GM21529 (cell line): ENCODE measurements around the gene LRTM2.

Experiments used
- ATAC-seq: cut with Tn5 transposase; IDR thresholded peaks from one replicate; pipeline ENCODE4 v1.9.1; 2021; ENCODE audit not compliant: unreplicated experiment

Gene LRTM2

DNA sequence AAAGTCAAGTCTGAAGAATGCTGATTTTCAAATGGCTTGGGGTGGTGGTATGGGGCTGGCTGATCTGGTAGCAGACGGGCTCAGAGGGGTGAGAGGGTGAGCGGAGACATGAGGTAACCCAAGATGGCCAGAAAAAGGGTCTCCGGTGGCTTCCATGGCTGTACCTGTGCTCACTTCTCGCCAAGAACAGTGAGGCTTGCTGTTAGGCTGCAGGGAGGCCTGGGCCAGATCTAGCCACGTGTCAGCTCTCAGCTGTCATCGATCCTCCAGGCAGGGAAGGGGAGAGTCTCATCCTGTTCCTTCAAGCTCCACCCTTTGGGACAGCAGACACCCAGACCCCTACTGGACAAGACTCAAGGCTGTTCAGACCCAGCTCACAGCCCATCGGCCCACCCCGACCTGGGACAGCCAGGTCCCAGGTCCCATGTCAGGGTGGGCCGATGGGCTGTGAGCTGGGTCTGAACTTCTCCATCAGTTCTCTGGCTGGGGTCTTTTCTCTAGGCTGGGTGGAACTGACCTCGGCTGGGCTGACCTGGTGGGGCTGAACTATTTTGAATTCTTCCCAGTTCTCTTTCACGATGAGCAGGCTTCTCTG lies 9.0 kb downstream of the LRTM2 start:
- no peak for ATAC-seq

DNA sequence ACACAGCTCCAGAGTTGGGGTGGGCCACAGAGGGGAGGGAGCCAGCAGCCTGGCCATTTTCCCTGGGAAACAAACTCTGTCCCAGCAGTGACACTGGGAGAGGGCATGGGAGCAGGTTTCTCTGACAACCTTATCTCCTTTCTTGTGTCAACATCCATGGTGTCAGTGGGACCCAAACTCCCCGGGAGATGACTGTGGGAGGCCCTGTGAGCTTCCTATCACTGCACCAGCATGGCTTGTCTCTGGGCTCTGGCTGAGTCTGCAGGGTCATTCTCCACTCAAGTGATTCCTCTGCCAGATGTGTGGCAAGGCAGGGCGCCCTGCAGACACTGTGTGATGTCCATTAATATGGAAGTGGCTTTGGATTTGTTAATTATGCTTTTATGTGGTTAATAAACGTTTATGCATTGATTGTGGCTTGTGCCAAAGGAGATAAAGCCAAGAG lies 10.1 kb downstream of the LRTM2 start:
- no peak for ATAC-seq

DNA sequence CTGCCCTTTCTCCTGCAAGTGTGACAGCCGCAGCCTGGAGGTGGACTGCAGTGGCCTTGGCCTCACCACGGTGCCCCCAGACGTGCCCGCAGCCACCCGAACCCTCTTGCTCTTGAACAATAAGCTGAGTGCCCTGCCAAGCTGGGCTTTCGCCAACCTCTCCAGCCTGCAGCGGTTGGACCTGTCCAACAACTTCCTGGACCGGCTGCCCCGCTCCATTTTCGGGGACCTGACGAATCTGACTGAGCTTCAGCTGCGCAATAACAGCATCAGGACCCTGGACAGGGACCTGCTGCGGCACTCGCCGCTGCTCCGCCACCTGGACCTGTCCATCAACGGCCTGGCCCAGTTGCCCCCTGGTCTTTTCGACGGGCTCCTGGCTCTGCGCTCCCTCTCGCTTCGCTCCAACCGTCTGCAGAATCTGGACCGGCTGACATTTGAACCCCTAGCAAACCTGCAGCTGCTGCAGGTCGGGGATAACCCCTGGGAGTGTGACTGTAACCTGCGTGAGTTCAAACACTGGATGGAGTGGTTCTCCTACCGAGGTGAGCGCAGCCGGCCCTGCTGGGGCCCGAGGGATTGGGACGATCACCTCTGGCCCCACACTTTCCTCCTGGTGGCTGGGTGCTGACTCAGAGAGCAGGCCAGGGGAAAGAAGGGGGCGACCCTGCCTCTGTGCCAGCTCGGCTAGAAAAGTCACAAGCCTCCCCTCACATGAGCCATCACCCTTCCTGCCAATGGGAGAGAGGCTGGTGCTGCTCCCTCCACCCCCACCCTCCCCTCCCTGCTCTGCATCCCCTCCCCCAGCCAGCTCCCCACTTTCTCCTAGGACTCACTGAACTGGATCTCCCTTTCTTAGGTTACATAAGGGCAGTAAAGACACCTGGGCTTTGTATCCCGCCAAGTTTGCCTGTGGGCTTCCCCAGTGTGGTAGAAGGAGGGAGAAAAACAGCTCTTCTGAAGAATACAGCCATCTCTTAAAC lies 10.9 kb downstream of the LRTM2 start:
- no peak for ATAC-seq

DNA sequence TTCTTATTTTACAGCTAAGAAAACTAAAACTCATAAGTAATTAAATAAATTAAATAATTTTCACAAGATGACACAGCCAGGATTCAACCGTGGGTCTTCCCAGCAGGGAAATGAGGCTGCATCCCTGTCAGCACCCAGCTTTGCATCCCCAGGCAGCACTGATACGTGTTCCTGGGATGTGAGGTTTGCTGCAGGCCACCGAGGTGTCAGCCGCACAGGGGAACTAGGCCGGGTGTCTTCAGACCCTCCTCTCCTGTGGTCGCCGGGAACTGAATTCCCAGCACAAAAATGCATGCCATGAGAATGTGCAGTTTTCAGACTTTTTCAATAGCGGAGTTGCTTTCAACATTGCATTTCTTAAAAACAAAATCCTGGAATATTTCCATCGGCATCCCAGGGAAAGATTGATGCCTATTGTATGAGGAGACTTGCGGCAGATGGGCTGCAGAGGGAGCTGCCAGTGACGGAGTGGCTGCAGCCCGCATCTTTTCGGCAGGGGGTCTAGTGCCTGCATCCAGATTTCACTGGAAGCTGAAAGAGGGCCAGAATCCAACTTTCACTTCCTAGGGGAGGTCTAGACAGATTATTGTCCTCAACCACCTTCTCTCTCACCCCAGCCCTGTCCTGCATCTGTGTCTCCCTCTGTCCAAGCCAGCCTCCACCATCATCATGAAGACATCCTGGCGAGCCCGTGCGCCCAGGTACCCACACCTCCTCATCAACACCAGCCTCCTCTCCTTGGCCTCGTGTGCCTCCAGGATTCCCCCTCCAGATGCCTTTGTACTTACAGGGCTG lies 12.6 kb downstream of the LRTM2 start:
- no peak for ATAC-seq

DNA sequence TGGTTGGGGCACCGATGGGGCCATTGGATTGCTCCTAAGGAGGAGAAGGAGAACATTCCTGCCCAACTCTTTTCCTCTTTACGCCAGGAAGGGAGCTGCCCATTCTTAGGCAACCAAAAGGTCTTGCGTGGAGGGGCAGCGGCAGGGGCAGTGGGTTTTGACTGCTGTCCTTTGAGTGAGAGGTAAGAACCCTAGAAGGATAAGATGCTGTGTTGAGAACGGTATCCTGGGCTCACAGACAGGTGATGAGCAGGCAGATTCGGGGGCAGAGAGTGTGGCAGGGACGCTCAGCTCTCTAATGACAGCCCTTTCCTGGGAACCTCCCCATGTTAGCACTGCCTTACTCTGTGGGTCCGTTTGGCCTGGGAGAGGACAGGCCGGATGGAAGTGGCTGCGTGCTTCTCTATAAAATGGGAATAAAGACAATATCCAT lies 13.2 kb downstream of the LRTM2 start:
- ATAC-seq = no peak

DNA sequence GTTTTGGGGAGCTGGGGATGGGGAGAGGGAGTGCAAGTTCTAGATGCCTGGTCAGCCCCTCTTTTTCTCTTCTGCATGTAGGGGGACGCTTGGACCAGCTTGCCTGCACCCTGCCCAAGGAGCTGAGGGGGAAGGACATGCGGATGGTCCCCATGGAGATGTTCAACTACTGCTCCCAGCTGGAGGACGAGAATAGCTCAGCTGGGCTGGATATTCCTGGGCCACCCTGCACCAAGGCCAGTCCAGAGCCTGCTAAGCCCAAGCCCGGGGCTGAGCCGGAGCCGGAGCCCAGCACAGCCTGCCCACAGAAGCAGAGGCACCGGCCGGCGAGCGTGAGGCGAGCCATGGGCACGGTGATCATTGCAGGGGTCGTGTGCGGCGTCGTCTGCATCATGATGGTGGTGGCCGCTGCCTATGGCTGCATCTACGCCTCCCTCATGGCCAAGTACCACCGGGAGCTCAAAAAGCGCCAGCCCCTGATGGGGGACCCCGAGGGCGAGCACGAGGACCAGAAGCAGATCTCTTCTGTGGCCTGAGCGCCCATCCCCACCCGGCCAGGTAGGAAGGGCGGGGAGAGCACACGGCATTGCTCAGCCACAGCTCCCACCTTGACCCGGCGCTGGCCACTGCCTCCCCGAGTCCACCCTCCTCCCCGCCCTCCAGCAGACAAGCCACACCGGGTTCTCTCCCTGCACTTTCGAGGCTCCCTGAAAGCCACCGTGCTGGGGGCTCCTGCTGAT lies 14.0 kb downstream of the LRTM2 start:
- ATAC-seq = no peak

DNA sequence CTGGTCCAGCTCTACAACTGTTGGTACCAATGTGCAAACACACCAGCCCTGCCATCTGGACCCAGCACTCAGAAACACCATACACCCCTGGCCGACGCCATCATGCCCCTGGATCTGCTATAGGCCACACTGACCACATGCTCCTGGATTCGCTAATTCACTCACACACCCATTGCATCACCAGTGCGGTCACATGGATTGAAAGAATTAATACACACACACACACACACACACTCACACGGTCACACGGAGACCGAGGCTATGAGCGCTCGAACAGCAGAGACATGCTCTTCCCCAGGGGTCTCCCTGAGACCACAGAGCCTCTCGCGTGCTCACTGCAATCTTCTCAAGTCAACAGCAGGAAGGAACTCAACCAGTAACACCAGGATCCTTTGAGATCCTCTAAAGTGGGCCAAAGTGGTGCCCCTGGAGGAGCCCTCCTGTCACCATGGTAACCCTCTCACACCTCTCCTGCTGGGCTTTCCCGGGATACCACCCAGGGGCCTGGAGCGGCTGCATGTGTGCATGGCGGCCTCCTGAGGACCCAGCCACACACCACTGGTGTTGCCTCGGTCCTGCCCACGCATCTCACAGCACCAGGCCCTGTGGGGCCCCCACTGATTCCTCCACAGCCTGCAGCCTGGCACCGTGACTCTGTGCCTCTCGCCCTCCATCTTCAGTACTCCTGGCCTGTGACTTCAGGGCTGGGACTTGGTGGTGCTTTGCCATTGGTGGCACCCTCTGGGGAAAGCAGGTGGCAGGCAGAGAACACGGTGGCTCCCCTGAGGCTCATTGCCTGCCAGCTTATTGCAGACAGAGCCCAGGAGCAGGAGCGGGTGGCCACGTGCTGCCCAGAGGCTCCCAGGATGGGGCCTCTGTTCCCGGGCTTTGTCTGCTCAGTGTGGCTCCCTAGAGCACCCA lies 15.1 kb downstream of the LRTM2 start:
- no peak for ATAC-seq

DNA sequence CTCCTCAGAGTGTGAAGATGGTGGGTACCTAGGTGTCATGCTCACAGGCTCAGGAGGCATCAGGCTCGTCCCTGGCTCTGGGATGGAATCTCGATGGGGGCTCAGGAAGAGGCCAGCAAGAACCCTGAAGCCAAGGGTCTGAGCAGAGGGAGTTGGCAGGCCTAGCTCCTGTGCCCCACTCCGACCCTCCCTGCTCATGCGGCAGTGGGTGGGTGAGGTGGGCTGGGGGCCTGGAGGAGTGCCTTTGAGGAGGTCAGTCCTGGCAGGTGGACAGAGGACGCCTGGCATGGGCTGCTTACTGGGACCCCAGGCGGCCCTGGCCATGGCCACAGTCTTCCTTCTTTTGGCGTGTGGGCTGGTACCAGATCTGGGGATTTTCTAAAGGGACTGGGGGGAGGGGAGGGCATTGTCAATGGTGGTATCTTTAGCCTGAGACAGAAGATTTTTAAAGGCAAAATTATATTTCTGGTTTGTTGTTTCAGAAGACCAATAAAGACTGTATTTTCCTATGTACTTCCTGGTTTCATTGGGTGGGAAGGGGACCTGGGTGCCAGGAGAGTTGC lies 16.0 kb downstream of the LRTM2 start:
- no peak for ATAC-seq

DNA sequence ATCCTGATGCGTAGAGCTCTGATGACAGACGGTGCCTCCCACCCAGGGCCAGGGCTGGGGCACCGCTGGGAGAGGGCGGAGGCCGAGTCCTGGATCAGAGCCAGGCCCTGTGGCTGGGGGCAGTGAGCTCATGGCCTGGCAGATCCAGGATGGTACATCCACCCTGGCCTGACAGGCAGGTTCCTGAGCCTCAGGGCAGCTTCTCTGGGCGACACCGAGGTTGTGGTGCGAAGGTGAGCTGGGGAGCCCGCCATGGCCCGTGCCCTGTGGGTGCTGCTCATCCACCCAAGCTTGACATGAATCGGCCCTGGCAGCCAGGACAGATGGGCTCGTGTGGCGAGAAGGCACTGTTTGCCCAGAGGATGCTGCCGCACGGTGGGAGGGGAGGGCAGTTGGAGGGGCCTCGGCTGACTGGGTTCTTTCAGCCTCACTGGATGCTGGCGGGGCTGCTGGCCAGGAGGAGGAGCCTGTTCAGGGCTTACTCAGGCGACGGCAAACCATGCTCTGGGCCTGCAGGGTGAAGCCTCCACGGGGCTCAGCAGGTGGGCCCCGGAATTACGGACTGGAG lies 16.6 kb downstream of the LRTM2 start:
- no peak for ATAC-seq

DNA sequence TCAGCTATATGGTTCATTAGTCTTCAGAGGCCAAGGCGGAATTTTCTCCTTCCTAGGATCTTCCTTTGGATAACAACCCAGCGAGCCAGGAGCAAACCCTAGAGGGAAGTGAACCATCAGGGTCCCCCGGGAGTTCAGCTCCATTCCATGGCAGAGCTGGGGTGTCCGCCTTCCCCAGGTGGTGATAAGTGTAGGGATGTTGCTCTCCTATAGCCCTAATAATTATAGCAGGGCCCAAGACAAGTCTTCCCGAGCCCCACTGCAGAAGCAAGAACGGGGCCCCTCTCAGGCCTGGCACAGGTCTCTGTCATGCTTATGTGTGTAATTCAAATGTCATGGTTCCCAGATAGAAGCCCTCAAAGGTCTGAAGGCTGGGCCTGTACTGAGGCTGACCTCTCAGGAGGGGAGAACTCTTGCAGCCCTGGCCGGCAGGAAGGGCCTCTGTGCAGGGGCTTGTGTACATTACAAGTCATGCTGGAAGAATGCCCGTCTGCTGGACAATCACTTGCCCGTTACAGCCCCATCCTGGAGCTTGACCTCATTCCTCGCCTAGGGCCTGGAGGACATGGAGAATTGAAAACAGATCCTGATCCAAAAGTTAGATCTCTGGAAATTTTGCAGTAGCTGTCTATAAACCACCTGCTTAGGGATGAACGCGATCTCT lies 17.3 kb downstream of the LRTM2 start:
- no peak for ATAC-seq

DNA sequence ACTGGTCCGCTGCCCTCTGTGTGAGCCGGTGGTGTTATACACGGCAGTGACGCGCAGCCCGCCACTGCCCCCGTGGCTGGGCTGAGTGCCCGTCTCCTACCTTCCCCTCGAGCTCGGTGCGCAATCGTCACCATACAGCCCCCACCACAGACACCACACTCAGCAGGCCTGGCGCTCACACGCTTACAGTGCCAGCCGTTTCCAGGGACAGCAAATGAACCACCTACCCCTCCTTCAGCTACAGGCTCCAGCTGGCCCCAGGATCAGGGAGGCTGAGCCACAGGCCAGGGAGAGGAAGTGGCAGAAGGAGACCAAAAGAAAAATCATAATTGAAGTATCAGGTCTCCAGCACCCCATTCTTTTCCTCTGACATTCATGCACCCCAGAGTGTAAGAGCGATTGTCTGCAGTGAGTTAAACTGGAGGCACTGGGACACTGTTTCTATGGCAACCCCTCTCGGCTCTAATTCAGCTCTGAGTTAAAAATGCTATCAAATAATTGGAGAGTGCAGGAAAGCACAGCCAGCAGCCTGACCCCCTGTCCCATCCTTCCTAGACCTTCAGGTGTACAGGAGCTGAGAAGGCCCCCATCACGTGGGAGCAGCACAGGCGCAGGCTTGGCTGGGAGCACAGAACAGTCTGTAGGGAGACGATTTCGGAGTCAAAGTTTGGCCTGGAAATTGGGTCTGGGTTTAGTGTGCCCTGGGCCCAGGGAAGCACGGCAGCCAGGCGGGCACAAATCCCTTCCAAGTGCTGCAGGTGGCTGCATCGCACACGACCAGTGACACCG lies 18.0 kb downstream of the LRTM2 start:
- ATAC-seq = no peak

DNA sequence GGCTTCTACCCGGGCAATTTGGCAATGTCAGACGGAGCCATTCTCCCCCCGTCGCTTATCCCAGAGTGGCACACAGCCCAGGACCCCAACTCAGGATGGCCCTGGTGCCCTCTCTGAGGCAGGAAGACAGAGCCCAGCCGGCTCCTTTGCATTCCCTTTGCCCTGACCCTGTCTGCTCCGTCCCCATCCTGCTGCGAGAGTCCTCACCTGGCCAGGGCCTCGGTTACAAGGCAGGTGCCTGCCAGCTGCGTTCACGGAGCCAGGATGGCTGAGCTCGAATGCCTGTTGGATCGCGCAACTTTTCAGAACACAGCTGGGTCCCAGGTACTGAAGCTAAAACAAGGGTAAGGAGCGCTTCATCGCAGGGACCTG lies 18.6 kb downstream of the LRTM2 start:
- no peak for ATAC-seq

DNA sequence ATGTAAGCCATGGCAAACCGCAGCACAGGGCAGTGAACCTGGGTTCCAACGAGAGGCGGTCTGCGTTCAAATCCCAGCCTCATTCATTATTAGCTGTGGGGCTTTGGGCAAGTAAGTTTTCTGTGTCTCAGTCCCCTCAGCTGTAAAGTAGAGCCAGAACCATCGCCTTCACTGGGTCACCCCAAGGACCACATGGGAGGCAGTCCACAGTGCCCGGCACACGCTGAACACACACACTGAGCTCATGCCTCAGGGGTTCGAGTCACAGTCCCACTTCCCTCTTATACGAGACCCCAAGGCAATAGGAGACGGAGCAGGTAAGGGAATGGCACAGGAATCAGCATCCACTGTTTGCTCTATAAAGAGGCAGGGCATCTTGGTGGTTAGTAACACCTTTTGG lies 19.1 kb downstream of the LRTM2 start:
- no peak for ATAC-seq

DNA sequence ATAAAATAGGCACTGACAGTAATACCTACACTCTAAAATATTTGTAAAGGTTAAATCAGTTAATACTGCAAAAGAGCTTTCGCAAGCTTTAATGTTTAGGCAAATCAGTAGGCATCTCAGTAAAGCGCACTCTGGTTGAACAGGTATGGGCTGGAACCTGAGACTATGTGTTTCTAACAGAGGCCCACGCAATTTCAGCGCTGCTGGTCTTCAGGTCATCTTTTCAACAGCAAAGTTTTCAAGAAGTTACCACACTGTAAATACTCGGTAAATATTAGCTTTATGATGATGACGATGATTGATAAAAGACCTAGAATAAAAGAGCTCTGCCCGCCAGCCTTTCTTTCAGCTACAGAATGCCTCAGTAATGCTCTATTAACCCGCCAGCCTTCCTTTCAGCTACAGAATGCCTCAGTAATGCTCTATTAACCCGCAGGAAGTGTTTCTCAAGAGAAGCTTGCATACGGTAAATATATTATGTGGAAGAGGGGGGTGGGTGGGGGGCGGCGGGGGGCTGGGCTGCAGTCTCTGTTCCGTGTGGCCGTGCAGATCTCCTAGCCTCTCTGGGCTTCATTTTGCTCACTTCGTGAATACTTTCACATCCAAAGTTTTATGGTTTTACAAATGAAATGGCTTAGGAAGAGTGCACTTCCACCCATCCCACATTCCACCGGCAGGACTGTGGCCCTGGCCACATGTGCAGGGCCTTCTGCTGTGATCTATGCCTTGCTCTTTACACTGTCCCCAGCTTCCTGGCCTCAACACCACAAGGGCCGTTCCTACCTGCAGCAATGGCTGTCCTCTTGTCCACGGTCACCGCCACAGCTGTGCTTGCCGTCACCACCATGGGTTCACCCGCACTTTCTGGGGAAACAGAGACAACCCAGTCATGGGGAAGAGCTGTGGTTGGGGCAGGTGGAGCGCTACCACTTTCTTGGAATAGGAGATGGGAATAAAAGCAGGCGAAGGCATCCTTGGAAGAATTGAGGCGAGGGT lies 19.9 kb downstream of the LRTM2 start:
- ATAC-seq = no peak

DNA sequence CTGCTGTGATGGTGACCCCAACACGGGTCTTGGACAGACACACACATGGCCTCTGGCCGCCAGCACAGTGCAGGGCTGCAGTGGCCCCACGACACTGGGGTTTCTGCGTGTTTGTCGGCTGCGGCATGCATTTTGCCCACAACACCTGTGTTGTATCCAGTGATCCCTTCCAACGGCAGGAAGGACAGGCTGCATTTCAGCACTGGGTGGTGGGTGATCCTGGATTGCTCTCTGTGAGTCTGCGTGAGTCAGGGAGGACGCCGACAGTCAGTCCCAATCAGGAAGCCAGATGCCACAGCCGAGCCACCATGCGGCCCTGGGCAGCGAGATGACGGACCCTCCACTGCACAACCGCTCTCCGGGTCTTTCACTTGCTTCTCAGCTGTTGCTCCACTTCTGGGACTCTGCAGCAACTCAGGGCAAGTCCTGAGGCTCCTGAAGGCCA lies 20.6 kb downstream of the LRTM2 start:
- ATAC-seq = no peak

DNA sequence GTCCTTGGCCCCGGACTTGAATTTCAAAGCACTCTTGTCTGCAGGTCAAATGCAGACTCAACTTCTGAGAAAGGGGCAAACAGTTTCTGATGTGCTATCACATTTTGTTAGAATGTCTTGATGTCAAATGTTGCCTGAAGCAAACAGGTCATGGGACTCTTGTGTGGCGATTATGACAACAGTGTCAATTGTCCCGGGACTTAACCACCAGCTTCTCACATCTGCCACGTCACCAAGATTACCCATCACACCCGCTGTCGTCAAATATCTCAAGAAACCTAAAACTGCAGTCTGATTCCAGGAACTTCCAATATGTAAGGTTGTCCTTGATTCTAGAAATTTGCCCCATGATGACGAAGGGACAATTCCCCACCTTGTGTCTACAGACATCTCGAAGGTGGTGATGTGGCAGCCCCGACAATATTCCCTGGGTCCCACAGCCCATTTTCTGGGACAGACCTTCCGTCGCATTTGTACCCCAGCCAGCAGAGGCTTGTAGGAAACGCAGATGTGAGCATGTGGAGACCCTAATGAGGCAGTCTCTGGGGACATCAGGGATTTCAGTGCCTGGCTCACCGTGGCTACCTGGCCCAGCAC lies 21.3 kb downstream of the LRTM2 start:
- ATAC-seq = no peak
